ENCODE results near the gene MLPH.

MLPH gene

GRCh38 chr2:237546040-237546875 lies 59.2 kb downstream of the MLPH start:
- DNase-seq (ENCODE audit: low spot score), result no peak

GRCh38 chr2:237546876-237547395 lies 59.9 kb downstream of the MLPH start:
- DNase-seq (ENCODE audit: low spot score), result no peak

DNA sequence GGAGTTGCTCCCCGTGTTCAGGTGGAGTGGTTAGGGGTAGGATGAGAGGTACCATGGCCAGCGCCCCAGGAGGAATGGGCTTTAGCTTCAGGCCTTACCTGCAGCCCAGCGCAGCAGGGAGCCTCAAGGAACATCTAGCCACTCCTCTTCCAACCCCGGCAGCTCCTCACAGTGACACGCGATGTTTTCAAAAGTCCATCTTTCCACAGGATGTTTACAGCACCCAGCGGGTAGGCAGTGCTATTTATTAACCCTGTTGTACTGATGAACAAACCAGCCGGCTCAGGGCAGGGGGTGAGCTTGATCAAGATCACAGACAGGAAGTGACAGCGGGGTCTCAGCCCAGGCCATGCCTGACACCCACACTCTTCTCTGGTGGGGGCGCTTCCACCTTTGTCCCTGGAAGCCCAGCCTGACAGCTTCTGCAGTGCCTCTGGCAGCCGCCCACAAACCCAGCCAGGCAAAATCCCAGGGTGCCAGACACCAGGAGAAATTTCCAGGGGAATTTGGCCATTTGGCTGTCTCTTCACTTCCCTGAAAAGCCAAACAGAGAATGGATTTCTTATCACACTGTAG lies 60.9 kb downstream of the MLPH start:
- DNase-seq (ENCODE audit: low spot score), result no peak

- DNase-seq (ENCODE audit: low spot score), result no peak
Measured at GRCh38 chr2:237549216-237549615, 62.2 kb downstream of the MLPH start.

DNA sequence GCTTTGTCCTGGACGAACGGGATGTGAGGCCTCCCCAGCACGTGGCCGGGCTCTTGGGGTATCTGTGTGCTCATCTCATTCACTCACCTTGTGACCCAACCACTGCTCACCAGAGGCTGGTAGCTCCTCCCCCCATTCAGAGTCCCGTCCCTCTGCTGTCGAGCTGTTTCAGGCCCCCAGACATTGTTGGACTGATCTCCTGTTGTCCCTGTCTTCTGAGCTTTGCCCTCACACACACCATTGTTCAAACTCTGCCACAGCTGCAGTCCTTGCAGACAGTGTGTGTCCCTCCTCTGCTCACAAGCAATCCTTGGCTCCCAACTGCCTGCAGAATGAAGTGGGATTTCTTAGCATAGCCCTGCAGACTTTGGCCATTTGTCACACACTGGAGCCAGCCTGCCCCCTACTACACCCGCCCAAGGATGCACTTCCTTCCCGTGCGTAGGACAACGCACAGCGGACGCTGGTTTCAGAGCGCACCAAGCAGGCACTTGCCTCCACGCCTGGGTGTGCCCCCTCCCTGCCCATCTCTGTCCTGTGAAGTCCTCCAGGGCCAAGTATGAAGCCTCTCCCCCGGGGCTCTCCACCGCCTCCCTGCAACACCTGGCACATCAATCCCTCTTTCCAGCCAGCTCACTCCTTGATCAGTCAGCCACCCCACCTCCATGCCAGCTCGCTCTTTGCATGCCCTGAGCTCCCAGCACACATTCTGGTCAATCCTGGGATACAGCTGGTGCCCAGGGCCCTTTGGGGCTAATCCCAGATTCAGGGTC lies 62.8 kb downstream of the MLPH start:
- no peak for DNase-seq (ENCODE audit: low spot score)

DNA sequence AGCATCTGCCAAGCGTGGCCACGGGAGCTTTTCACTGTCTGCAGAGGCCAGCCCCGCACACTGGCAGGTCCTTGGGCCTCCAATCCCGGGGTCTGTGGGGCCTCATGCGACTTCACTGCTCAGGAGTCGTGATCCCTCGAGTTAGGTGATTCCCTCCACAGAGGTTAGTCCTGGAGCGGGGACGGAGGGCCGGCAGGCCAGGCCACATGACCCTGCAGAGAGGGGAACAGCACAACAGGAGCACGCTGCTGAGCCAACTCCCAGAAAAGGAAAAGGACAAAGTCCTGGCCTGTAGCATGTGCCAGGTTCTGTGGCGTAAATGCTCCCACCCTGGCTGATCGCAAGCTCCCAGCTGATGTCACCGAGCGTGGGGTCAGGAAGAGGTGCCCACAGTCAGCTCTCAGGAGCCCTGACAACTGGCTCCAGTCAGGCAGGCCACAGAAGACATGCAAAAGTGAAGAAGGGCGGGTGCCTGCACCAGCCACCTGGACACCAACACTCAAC lies 64.1 kb downstream of the MLPH start:
- no peak for DNase-seq (ENCODE audit: low spot score)

DNA sequence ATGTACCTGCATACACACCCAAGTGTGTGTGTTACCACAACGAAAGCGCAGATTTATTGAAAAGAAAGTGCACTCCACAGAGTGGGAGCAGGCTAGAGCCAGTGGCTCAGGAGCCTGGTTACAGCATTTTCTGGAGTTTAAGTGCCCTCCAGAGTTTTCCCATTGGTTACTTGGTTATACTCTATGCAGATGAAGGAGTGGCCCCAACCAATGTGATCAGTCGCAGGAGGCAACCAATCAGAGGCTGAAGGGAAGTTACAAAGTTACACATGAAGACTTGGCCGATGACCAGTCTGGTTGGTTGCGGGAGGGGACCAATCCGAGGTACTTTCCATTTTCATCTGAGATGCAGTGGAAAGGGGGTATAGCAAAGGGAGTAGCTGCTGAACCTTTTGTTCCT lies 65.9 kb downstream of the MLPH start:
- DNase-seq (ENCODE audit: low spot score), result no peak

DNA sequence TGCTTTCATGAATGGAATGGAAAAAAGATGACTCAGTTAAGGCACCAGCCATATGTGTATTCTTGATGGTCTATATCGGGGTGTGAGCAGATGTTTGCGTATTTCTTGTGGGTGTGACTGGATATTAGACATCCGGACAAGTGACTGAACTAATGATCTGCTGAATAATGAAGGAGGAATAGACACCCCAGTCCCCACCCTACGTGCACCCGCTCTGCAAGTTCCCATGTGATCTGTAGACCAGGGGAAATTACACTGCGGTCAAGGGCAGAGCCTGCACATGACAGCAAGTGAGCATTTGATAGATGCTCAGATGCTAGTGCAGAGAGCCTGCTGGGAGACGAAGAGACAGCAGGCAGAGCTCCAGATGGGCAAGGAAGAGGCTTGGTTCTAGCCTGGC lies 66.9 kb downstream of the MLPH start:
- no peak for DNase-seq (ENCODE audit: low spot score)

DNA sequence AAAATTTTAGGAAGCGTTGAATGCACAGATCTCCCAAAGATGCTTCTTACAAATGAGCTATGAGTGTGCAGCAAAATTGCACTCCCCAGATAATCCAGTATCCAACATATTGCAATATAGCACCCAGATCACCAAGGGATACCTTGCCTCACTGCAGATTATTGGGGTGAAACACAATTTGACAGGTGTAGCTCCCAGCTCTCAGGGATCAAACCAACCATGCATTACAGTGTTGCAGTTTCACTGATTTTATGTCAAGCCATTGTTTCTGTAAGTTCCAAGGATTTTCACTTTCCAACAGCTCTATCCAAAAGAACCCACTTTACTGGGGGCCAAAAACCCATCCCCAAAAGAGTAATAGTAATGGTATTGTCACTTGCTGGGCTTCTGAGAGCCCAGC lies 68.5 kb downstream of the MLPH start:
- DNase-seq (ENCODE audit: low spot score), result no peak

DNA sequence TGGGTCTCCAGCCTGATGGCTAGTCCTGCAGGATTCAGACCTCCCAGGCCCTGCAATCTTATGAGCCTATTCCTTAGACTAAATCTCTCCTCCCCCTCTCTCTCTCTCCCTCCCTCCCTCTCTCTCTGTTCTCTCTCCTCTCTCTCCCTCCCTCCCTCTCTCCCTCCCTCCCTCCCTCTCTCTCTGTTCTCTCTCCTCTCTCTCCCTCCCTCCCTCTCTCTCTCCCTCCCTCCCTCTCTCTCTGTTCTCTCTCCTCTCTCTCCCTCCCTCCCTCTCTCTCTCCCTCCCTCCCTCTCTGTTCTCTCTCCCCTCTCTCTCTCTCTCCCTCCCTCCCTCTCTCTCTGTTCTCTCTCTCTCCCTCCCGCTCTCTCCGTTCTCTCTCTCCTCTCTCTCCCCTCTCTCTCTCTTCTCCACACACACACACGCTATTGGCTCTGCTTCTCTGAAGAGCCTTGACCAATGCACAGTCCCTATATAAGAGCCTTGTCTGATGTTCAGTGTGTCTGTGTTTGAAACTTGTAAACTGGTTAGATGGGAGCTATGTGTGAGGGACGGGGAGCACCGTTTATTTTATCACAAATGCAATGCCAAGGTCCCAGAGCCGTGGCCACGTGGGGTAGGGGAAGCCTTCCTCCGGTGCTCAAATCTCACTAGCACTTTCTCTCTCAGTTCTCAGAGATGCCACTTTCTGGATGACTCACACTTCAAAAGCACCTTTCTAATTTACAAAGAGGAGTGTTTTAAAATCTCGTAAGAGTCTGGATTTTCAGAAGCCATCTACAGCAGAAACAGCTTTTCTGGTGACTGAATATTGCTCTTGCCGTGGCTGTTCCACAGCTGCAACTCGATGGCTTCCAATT lies 70.0 kb downstream of the MLPH start:
- DNase-seq (ENCODE audit: low spot score), result no peak

DNA sequence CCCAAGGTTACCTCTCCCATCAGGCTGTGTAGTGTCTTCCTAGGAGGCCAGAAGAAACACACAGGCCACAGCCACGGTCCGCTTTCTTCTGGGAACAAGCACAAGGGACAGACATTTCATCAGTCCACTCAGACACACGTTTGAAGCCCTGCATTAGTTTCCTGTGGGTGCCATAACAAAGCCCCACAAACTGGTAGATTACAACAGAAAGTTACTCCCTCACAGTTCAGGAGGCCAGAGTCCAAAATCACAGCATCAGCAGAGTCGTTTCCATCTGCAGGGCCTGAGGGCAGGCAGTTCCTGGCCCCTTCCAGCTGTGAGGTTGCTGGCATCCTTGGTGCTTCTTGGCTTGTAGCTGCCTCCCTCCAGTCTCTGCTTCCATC lies 70.6 kb downstream of the MLPH start:
- no peak for DNase-seq (ENCODE audit: low spot score)

GRCh38 chr2:237558961-237559641 lies 72.0 kb downstream of the MLPH start:
- DNase-seq (ENCODE audit: low spot score), result no peak

- DNase-seq (ENCODE audit: low spot score), result no peak
Measured at GRCh38 chr2:237561221-237561620, 74.2 kb downstream of the MLPH start.

DNA sequence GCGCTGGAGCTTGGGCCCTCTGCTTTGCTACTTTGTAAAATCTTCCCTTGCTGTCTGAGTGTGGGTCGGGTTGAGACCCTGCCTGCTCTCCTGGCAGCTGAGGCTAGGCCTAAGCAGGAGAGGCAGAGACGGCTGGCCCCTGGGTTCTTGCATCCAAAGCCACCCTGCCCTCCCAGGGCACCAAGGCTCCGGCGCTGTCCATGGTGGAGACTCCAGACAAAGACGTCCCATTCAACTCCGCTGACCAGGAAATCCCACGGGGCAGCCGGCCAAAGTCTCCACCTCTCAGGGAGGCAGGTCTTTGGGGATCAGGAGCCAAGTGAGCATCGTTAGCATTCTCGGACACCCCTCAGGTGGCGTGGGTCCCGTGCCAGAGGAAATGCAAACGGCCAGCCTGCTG lies 76.8 kb downstream of the MLPH start:
- no peak for DNase-seq (ENCODE audit: low spot score)

- no peak for DNase-seq (ENCODE audit: low spot score)
Measured at GRCh38 chr2:237564526-237565131, 77.6 kb downstream of the MLPH start.

- no peak for DNase-seq (ENCODE audit: low spot score)
Measured at GRCh38 chr2:237565974-237566373, 78.9 kb downstream of the MLPH start.

- no peak for DNase-seq (ENCODE audit: low spot score)
Measured at GRCh38 chr2:237566401-237567235, 79.6 kb downstream of the MLPH start, which contains the start of gene PRLH. Gene PRLH (plus strand): TSS chr2:237566574. CDS start chr2:237566574, 0 bp downstream.

DNA sequence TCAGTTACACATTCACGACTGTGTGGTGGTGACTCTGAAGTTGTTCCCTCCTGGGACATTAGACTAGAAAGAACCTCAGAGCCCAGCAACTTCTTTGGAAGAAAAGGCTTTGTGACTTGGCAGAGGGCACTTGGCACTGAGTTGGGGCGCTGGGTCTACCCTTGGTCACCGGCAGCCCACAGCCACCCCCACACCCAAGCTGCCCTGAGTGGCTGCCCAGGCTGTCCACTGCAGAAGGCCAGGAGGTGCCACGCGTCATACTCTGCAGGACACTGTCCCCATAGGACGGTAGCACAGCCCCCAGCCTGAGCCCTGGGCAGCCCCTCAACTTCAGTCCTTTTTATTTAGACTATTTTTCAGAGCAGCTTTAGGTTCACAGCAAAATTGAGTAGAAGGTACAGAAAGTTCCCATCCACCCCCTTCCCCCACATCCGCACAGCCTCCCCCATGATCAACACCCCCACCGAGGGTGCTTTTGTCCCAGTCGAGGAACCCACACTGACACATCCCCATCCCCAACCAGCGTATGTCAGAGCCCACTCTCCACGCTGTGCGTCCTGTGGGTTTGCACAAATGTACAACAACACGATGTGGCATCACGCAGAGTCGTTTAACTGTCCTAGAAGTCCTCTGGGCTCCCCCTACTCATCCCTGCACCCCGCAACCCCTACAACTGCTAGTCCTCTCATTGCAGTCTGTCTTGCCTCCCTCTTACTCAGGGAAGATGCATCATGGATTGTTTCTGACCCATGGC lies 80.4 kb downstream of the MLPH start:
- DNase-seq (ENCODE audit: low spot score), result no peak

- DNase-seq (ENCODE audit: low spot score), result no peak
Measured at GRCh38 chr2:237568121-237568660, 81.1 kb downstream of the MLPH start.
